HG03457 (cell line): Measurements from ENCODE around the gene APEX2.
"Not testable (repeated sequence)": the region's sequence is repeated elsewhere in the genome, so short reads cannot be mapped to it uniquely, and the experiment has no call there.

Source experiments
- ATAC-seq: cut with Tn5 transposase; IDR thresholded peaks from one replicate; pipeline ENCODE4 v1.9.1; 2021; ENCODE audit warnings: moderate number of reproducible peaks; ENCODE audit not compliant: unreplicated experiment

The APEX2 gene

GRCh38 chrX:55011294-55011693 is 11.1 kb downstream of the APEX2 start:
- no peak for ATAC-seq

- no peak for ATAC-seq
Measured at GRCh38 chrX:55014897-55015299, 14.7 kb downstream of the APEX2 start.

GRCh38 chrX:55026143-55026542 is 26.0 kb downstream of the APEX2 start:
- ATAC-seq = no peak

- ATAC-seq = no peak
Measured at GRCh38 chrX:55026840-55027239, 26.7 kb downstream of the APEX2 start.

GRCh38 chrX:55028040-55028439 is 27.9 kb downstream of the APEX2 start:
- ATAC-seq = no peak

GRCh38 chrX:55028611-55029010 is 28.4 kb downstream of the APEX2 start:
- ATAC-seq = no peak

GRCh38 chrX:55029291-55029690 is 29.1 kb downstream of the APEX2 start:
- no peak for ATAC-seq

GRCh38 chrX:55030271-55031205 is 30.4 kb downstream of the APEX2 start, which contains the start of gene ALAS2:
Gene ALAS2 (minus strand): TSS chrX:55030977. CDS start chrX:55026000, 4,977 bp downstream.
- no peak for ATAC-seq

GRCh38 chrX:55033429-55033828 is 33.3 kb downstream of the APEX2 start:
- ATAC-seq = no peak

- ATAC-seq = no peak
Measured at GRCh38 chrX:55039471-55039870, 39.3 kb downstream of the APEX2 start.

GRCh38 chrX:55041514-55041913 is 41.4 kb downstream of the APEX2 start:
- no peak for ATAC-seq

GRCh38 chrX:55050599-55050998 is 50.4 kb downstream of the APEX2 start:
- not testable (repeated sequence) for ATAC-seq

GRCh38 chrX:55056820-55057674 is 56.9 kb downstream of the APEX2 start:
- ATAC-seq = no peak

- ATAC-seq = no peak
Measured at GRCh38 chrX:55057675-55058249, 57.6 kb downstream of the APEX2 start.
